Brain microvascular endothelial cell (primary cell): Measurements from ENCODE around the gene ADGRD1.

Experiments
- DNase-seq: peaks from one replicate; pipeline ENCODE4 v3.0.0-alpha.2; 2020
- H3K27ac ChIP-seq: fragments of 250-450 bp; sonication (Bioruptor Pico); 2 replicates; pipeline ENCODE4 v1.5.1; 2020; ENCODE audit warnings: mild to moderate bottlenecking, moderate library complexity
- H3K27me3 ChIP-seq: fragments of 250-450 bp; sonication (Bioruptor Pico); replicated peaks from 2 replicates; pipeline ENCODE4 v1.5.1; 2020; ENCODE audit warnings: mild to moderate bottlenecking
- H3K36me3 ChIP-seq: fragments of 250-450 bp; sonication (Bioruptor Pico); replicated peaks from 2 replicates; pipeline ENCODE4 v1.5.1; 2020; ENCODE audit warnings: mild to moderate bottlenecking
- H3K4me3 ChIP-seq: 2 replicates; pipeline ENCODE4 v1.5.1; 2011; ENCODE audit warnings: low read depth, mild to moderate bottlenecking, control low read depth, low read length, moderate library complexity
- in situ Hi-C: cut with HindIII; loops from 2 replicates; pipeline ENCODE4 v1.10.0; 2017; ENCODE audit warnings: low sequenced_read_pairs, low pct_ligation_motif_present
- TF ChIP-seq, protein P1 (sequence below): IDR thresholded peaks from 2 replicates; pipeline ENCODE4 v1.5.1; 2011; ENCODE audit warnings: low read depth, mild to moderate bottlenecking, moderate library complexity, low read length, control low read depth, inconsistent platforms; ENCODE audit errors: missing control alignments

The ADGRD1 gene

GRCh38 chr12:130949806-130950205 lies 3.9 kb upstream of the ADGRD1 start:
- no peak for DNase-seq
- TF ChIP-seq, protein P1, sequence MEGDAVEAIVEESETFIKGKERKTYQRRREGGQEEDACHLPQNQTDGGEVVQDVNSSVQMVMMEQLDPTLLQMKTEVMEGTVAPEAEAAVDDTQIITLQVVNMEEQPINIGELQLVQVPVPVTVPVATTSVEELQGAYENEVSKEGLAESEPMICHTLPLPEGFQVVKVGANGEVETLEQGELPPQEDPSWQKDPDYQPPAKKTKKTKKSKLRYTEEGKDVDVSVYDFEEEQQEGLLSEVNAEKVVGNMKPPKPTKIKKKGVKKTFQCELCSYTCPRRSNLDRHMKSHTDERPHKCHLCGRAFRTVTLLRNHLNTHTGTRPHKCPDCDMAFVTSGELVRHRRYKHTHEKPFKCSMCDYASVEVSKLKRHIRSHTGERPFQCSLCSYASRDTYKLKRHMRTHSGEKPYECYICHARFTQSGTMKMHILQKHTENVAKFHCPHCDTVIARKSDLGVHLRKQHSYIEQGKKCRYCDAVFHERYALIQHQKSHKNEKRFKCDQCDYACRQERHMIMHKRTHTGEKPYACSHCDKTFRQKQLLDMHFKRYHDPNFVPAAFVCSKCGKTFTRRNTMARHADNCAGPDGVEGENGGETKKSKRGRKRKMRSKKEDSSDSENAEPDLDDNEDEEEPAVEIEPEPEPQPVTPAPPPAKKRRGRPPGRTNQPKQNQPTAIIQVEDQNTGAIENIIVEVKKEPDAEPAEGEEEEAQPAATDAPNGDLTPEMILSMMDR = no peak
- Histone ChIP-seq H3K4me3 (no peak overlapping the region), H3K27me3 (peaks cover 17% of the 10 kb centered on the region), H3K36me3 (no peaks in the 10 kb centered on the region), H3K27ac (no peak overlapping the region)
- in situ Hi-C loops = no loop called here

DNA sequence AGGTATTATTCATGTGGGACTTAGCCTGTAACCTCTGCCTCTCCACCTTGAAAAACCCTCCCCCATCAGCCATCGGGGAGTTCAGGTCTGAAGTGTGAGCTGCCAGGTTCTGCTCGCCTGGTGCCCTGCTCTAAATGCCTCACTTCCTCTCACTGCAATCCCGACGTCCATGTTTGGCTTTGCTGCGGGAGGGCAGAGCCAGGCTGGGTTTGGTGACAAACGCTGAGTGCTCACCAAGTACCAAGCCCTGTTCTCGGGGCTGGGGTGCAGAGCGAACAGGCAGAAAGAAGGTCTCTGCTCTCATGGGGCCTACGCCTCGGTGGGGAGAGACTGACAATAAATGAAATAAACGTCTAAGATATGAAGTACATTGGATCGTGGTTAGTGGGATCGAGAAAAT lies 2.1 kb upstream of the ADGRD1 start:
- Histone ChIP-seq H3K27ac (no peak overlapping the region), H3K36me3 (no peaks in the 10 kb centered on the region), H3K4me3 (no peak overlapping the region), H3K27me3 (peaks cover 19% of the 10 kb centered on the region)
- in situ Hi-C loops = no loop called here
- TF ChIP-seq, protein P1 = no peak
- no peak for DNase-seq

DNA sequence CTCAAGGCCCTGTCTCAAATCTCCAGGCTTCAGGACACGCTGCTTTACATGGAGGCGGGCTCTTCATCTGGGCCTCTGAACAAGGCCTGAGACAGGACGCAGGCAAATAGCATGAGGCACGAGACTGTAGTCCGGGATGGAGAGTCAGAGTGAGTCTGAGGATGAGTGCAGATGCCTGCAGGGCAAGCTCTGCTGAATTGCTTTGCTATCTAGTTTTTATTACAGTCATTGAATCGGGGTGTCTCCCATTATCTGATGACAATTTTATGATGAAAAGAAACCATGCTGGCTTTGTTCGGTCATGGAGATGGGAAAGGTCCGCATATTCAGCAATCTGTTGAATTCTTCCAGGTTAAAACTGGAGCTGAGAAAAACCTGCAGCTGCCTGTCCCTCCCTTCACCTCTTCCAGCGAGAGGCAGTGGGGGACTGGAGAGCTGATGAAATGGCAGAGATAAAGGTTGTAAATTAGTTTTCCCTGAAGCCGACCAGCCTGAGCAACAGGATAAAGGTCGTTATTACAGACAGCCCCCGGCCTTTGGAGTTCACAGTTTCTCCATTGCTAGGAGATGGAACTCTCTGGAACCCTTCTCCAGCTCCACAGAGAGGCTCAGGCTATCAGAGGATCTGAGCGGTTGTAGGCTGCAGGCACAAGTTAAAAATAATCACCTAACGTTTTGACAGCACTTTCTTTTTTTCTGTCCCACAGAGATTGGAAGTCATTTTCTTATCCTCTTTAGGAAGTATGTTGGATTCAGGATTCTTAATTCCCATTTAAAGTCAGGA lies 1.3 kb upstream of the ADGRD1 start:
- no peak overlapping the region for H3K27ac ChIP-seq
- H3K4me3 ChIP-seq = no peak overlapping the region
- TF ChIP-seq, protein P1 = no peak
- in situ Hi-C loops = no loop called here
- no peaks in the 10 kb centered on the region for H3K36me3 ChIP-seq
- peaks cover 19% of the 10 kb centered on the region for H3K27me3 ChIP-seq
- no peak for DNase-seq

DNA sequence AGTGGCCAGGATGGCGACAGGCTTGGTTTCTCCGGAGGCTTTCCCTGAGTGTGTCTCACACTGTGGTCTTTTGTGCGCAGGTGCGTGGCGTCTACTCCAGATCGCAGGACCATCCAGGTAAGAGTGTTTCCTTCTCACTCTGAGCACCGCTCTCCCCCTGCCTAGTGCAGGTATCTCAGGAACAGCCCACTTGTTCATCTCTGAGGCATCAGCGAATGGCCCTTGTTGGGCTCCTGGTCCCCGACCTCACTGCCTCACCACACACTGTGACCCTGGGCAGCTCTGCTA lies 781 bp downstream of the ADGRD1 start:
- Histone ChIP-seq H3K27ac (no peak overlapping the region), H3K27me3 (peaks cover 19% of the 10 kb centered on the region), H3K4me3 (no peak overlapping the region), H3K36me3 (no peaks in the 10 kb centered on the region)
- TF ChIP-seq, protein P1 = no peak
- no peak for DNase-seq
- in situ Hi-C loops = no loop called here

DNA sequence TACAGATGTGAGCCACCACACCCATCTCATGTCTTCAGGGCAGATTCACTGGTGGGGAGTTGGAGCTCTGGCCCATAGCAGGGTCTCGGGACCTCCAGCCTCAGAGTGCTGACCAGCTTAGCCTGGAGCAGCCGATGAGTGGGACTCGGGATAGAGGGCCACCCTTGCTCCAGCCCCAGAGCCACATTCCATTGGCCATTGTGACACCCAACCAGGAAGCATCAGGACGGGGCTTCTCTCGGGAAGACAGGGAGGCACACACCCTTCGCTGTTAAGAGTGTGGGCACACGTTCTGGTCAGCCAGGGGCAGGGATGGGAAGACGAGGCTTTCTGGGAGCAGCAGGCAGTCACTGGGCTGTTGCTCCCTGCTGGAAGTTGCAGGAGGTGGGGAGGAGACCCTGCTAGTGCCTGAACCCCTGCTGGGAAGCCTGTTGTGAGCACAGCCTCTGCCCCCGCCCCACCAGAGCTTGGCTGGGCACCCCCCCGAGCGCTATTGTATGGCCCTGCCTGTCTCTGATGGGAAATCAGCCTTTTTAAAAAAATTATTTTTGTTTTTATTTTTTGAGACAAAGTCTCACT lies 1.6 kb downstream of the ADGRD1 start:
- peaks cover 19% of the 10 kb centered on the region for H3K27me3 ChIP-seq
- no peak overlapping the region for H3K27ac ChIP-seq
- TF ChIP-seq, protein P1 = no peak
- no peak overlapping the region for H3K4me3 ChIP-seq
- H3K36me3 ChIP-seq = no peaks in the 10 kb centered on the region
- DNase-seq = no peak
- in situ Hi-C loops = no loop called here

DNA sequence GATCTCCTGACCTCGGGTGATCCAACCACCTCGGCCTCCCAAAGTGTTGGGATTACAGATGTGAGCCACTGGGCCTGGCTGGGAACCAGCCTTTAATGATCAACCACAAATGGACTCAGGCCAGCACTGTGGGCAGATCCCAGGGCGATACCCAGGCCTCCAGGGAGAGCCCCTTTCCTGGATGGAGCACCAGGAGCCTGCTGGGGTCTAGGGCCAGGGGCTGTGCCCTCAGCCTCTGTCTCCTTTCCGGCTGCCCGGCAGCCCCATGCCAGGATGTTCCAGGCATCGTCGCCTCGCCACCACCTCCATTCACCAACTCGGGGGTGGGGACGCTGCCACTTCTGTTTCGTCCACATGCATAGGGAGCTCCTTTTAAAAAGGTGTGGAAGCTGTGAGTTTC lies 2.3 kb downstream of the ADGRD1 start:
- H3K27ac ChIP-seq = no peak overlapping the region
- peaks cover 19% of the 10 kb centered on the region for H3K27me3 ChIP-seq
- H3K4me3 ChIP-seq = no peak overlapping the region
- TF ChIP-seq, protein P1 = no peak
- no peaks in the 10 kb centered on the region for H3K36me3 ChIP-seq
- in situ Hi-C loops = no loop called here
- no peak for DNase-seq
